ENCODE data around the gene SEC24D. TPM values are rescaled to one million over a fixed set of nuclear protein-coding genes. Genes with fewer than 3 reads are reported as not detected.

Gene SEC24D
- total and polyA plus RNA-seq, 11 donors: 3.1 to 36.4 (median 14.8) TPM

DNA sequence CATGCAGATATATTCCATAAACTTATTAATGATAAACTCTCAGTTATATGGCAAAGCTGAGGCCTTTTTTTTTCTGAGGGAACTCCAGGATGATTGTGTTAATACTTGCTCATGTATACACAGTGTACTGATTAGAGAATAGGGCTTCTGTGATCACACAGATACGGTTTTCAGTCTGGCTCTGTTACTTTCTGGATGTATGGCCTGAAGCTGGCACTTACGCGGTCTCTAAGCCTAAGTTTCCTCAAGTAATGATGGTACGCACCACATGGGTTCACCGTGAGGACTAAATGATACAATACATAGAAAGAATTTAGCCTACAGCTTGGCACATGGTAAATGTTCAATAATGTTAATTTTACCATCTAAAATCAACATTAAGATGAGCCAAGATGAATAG is 73.8 kb downstream of the SEC24D start:
- H3K9me3 ChIP-seq: no peaks in the 10 kb centered on the region
- no peak for ATAC-seq
- WGBS, 4 donors: 71 to 87% (median 83%) methylated on average over 5 of the region's 5 CpGs
- H3K27ac ChIP-seq: peak overlapping the region; percentile 24 to 87 (median 70)
- peaks cover 6 to 99% (median 71%) of the 10 kb centered on the region in 12 donors for H3K4me1 ChIP-seq
- H3K4me3 ChIP-seq: no peak overlapping the region
- TF ChIP-seq POLR2A (IDR thresholded peaks at IDR 0.05): no peak
- TF ChIP-seq, protein P1, sequence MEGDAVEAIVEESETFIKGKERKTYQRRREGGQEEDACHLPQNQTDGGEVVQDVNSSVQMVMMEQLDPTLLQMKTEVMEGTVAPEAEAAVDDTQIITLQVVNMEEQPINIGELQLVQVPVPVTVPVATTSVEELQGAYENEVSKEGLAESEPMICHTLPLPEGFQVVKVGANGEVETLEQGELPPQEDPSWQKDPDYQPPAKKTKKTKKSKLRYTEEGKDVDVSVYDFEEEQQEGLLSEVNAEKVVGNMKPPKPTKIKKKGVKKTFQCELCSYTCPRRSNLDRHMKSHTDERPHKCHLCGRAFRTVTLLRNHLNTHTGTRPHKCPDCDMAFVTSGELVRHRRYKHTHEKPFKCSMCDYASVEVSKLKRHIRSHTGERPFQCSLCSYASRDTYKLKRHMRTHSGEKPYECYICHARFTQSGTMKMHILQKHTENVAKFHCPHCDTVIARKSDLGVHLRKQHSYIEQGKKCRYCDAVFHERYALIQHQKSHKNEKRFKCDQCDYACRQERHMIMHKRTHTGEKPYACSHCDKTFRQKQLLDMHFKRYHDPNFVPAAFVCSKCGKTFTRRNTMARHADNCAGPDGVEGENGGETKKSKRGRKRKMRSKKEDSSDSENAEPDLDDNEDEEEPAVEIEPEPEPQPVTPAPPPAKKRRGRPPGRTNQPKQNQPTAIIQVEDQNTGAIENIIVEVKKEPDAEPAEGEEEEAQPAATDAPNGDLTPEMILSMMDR (IDR thresholded peaks at IDR 0.05): no peak
- DNase-seq: no peak
- intact Hi-C loops (cut with DNase I): loop anchor here in 1 of 10 donors (10.0 kb wide), 1 partner anchor 523 kb away; no protein-coding TSS in a partner anchor
- H3K27me3 ChIP-seq: no peaks in the 10 kb centered on the region
- H3K36me3 ChIP-seq: peaks cover 0 to 57% (median 32%) of the 10 kb centered on the region in 9 donors

DNA sequence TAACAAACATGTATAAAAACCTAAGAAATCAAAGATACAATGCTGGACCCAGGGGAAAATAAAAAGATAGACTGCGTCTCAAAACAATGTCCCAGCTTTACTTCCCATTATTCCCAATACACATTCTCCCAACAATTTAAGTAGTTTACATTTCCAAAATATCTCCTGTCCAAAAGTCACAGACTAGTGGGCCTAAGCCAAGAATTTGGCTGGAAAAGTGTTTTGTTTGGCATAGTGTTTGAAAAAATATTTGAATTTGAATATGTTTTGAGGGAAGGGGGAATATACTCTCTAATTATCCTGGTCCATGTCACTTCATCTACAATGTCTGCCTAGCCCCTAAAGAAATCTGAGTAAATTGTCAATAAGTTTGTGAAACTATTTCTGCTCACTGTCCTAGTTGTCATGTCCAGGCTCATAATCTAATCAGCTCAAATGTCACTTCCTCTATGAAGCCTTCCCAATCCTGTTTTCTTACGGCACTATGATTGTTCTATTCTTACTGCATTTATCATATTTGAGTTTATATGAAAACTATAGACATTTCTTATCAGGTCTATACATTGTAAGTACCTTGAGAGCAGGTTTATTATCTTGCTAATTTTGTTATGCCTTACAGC is 74.4 kb downstream of the SEC24D start:
- WGBS, 4 donors: 35 to 54% (median 45%) methylated on average over 2 of the region's 2 CpGs
- no peaks in the 10 kb centered on the region for H3K9me3 ChIP-seq
- H3K36me3 ChIP-seq: peaks cover 0 to 57% (median 31%) of the 10 kb centered on the region in 9 donors
- peak overlapping the region; percentile 24 to 87 (median 70) for H3K27ac ChIP-seq
- TF ChIP-seq, protein P1 (IDR thresholded peaks at IDR 0.05): no peak
- TF ChIP-seq POLR2A (IDR thresholded peaks at IDR 0.05): no peak
- H3K4me3 ChIP-seq: no peak overlapping the region
- DNase-seq: no peak
- H3K4me1 ChIP-seq: peaks cover 6 to 100% (median 71%) of the 10 kb centered on the region in 12 donors
- no peak for ATAC-seq
- H3K27me3 ChIP-seq: no peaks in the 10 kb centered on the region
- intact Hi-C loops (cut with DNase I): loop anchor here in 1 of 10 donors (10.0 kb wide), 1 partner anchor 523 kb away; no protein-coding TSS in a partner anchor

DNA sequence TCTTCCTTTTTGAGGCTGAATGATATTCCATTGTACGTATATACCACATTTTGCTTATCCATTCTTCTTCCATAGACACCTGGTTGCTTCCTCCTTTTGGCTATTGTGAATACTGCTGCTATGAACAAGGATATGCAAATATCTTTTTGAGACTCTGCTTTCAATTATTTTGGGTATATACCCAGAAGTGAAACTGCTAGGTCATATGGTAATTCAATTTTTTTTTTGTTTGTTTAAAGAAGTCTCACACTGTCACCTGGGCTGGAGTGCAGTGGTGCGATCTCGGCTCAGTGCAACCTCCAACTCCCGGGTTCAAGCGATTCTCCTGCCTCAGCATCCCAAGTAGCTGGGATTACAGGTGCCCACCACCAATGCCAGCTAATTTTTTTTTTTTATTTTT is 75.4 kb downstream of the SEC24D start:
- Histone ChIP-seq H3K27ac (peak overlapping the region; percentile 5 to 87 (median 70)), H3K27me3 (no peaks in the 10 kb centered on the region), H3K4me3 (no peak overlapping the region), H3K36me3 (peaks cover 0 to 56% (median 24%) of the 10 kb centered on the region in 9 donors), H3K9me3 (no peaks in the 10 kb centered on the region), H3K4me1 (peaks cover 10 to 99% (median 70%) of the 10 kb centered on the region in 12 donors)
- ATAC-seq (no peak), DNase-seq (no peak)
- no peak for TF ChIP-seq POLR2A (IDR thresholded peaks at IDR 0.05)
- TF ChIP-seq, protein P1 (IDR thresholded peaks at IDR 0.05): no peak
- intact Hi-C loops (cut with DNase I): loop anchor here in 1 of 10 donors (10.0 kb wide), 1 partner anchor 524 kb away; no protein-coding TSS in a partner anchor
- 95 to 98% (median 97%) methylated on average over 5 of the region's 5 CpGs for WGBS, 4 donors

DNA sequence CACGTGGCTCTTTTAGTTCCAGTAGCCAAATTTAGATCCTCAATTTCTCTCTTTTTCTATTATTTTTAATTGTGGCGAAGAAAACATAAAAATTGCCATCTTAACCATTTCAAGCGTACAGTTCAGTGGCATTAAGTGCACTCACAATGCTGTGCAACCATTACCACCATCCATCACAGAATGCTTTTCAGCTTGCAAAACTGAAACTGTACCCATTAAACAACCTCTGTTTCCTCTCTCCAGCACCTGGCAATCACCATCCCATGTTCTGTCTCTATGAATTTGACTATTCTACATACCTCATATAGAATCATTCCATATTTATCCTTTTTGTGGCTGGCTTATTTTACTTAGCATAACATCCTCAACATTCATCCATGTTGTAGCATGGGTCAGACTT is 75.8 kb downstream of the SEC24D start:
- Histone ChIP-seq H3K4me3 (no peak overlapping the region), H3K27me3 (no peaks in the 10 kb centered on the region), H3K27ac (peak overlapping the region; percentile 26 to 87 (median 60)), H3K9me3 (no peaks in the 10 kb centered on the region), H3K4me1 (peaks cover 10 to 99% (median 71%) of the 10 kb centered on the region in 12 donors), H3K36me3 (peaks cover 0 to 52% (median 24%) of the 10 kb centered on the region in 9 donors)
- intact Hi-C loops (cut with DNase I): loop anchor here in 1 of 10 donors (10.0 kb wide), 1 partner anchor 525 kb away; no protein-coding TSS in a partner anchor
- WGBS, 4 donors: 87 to 92% (median 89%) methylated on average over 3 of the region's 3 CpGs
- ATAC-seq (no peak), DNase-seq (no peak)
- no peak for TF ChIP-seq POLR2A (IDR thresholded peaks at IDR 0.05)
- TF ChIP-seq, protein P1 (IDR thresholded peaks at IDR 0.05): no peak

Data from heart left ventricle (tissue), 16 donors.